ENCODE measurements around the gene GPATCH2. TPM values are rescaled to one million over a fixed set of nuclear protein-coding genes. Genes with fewer than 3 reads are reported as not detected.

Gene GPATCH2
- total and polyA plus RNA-seq, 2 donors (not counting 1 experiment from before 2014, with no cell fraction given) = 4.7 to 14.7 TPM

GRCh38 chr1:217622042-217622441 is 8.8 kb downstream of the GPATCH2 start:
- H3K79me2 ChIP-seq (ENCODE audit: control insufficient read depth, insufficient read depth, low read length) = peaks cover 39% of the 10 kb centered on the region
- no peaks in the 10 kb centered on the region for H3K9me3 Mint-ChIP-seq (ENCODE audit: insufficient read depth)
- no peaks in the 10 kb centered on the region for H3K9me3 ChIP-seq (ENCODE audit: control extremely low read depth in 1 of 3, control insufficient read depth in 2 of 3, insufficient read depth in 1 of 3, low read length in 2 of 3)
- ChIA-PET POLR2A (no interaction called here), CTCF (no interaction called here)
- no peaks in the 10 kb centered on the region for H4K20me1 ChIP-seq (ENCODE audit: control insufficient read depth, insufficient read depth, low read length, poor library complexity, severe bottlenecking)
- intact Hi-C loops (cut with micrococcal nuclease) = no loop called here
- H3K4me3 Mint-ChIP-seq = peak overlapping the region; percentile 8
- H3K27ac ChIP-seq (ENCODE audit: low read length in 2 of 2) = no peak overlapping the region
- TF ChIP-seq EZH2 (IDR thresholded peaks at IDR 0.05; ENCODE audit: borderline replicate concordance, insufficient read depth, low read depth, low read length, poor library complexity, severe bottlenecking) (no peak), CTCF (IDR thresholded peaks at IDR 0.05) (no peak)
- no peaks in the 10 kb centered on the region for H3K27me3 Mint-ChIP-seq
- peaks cover 0 to 4% of the 10 kb centered on the region in 2 experiments for H3K36me3 ChIP-seq (replicated peaks in 1 of 2; ENCODE audit: control extremely low read depth in 1 of 2, control insufficient read depth in 1 of 2, extremely low read depth in 1 of 2, insufficient read depth in 2 of 2, low read length in 1 of 2)
- H3K4me2 ChIP-seq (replicated peaks; ENCODE audit: low read depth, low read length, poor library complexity, severe bottlenecking) = no peak overlapping the region
- no peak overlapping the region for H3K27ac Mint-ChIP-seq
- no peaks in the 10 kb centered on the region for H3K27me3 ChIP-seq (replicated peaks in 1 of 4; ENCODE audit: control extremely low read depth in 1 of 4, control insufficient read depth in 3 of 4, insufficient read depth in 4 of 4, low read length in 3 of 4)
- H3K4me1 Mint-ChIP-seq = peaks cover 9% of the 10 kb centered on the region
- no peak overlapping the region for H3K4me3 ChIP-seq (ENCODE audit: control extremely low read depth in 1 of 5, extremely low read depth in 1 of 5, insufficient read depth in 1 of 5, low read depth in 2 of 5, low read length in 4 of 5)
- no peak for ATAC-seq (ENCODE audit: low read depth)
- no CpG with 5 or more reads among the region's 3 CpGs for WGBS (ENCODE audit: insufficient coverage)
- no peak for DNase-seq
- no peaks in the 10 kb centered on the region for H3K4me1 ChIP-seq (ENCODE audit: control insufficient read depth in 2 of 2, insufficient read depth in 2 of 2, low read length in 2 of 2)
- no peak overlapping the region for H2AFZ ChIP-seq (ENCODE audit: insufficient read depth, low read depth, low read length, poor library complexity, severe bottlenecking)
- no peak overlapping the region for H3K9ac ChIP-seq (ENCODE audit: low read length)

- no peak overlapping the region for H2AFZ ChIP-seq (ENCODE audit: insufficient read depth, low read depth, low read length, poor library complexity, severe bottlenecking)
- ChIA-PET CTCF (no interaction called here), POLR2A (no interaction called here)
- intact Hi-C loops (cut with micrococcal nuclease) = no loop called here
- no peak overlapping the region for H3K4me3 ChIP-seq (ENCODE audit: control extremely low read depth in 1 of 5, extremely low read depth in 1 of 5, insufficient read depth in 1 of 5, low read depth in 2 of 5, low read length in 4 of 5)
- no peaks in the 10 kb centered on the region for H3K27me3 ChIP-seq (replicated peaks in 1 of 4; ENCODE audit: control extremely low read depth in 1 of 4, control insufficient read depth in 3 of 4, insufficient read depth in 4 of 4, low read length in 3 of 4)
- H3K9ac ChIP-seq (ENCODE audit: low read length) = no peak overlapping the region
- Mint-ChIP-seq H3K27me3 (no peaks in the 10 kb centered on the region), H3K4me3 (no peak overlapping the region), H3K27ac (no peak overlapping the region), H3K9me3 (ENCODE audit: insufficient read depth) (no peaks in the 10 kb centered on the region), H3K4me1 (peaks cover 9% of the 10 kb centered on the region)
- no peaks in the 10 kb centered on the region for H3K9me3 ChIP-seq (ENCODE audit: control extremely low read depth in 1 of 3, control insufficient read depth in 2 of 3, insufficient read depth in 1 of 3, low read length in 2 of 3)
- H4K20me1 ChIP-seq (ENCODE audit: control insufficient read depth, insufficient read depth, low read length, poor library complexity, severe bottlenecking) = no peaks in the 10 kb centered on the region
- H3K79me2 ChIP-seq (ENCODE audit: control insufficient read depth, insufficient read depth, low read length) = peaks cover 31% of the 10 kb centered on the region
- no peak for DNase-seq
- no peak overlapping the region for H3K27ac ChIP-seq (ENCODE audit: low read length in 2 of 2)
- peaks cover 1 to 4% of the 10 kb centered on the region in 2 experiments for H3K36me3 ChIP-seq (replicated peaks in 1 of 2; ENCODE audit: control extremely low read depth in 1 of 2, control insufficient read depth in 1 of 2, extremely low read depth in 1 of 2, insufficient read depth in 2 of 2, low read length in 1 of 2)
- TF ChIP-seq CTCF (IDR thresholded peaks at IDR 0.05) (no peak), EZH2 (IDR thresholded peaks at IDR 0.05; ENCODE audit: borderline replicate concordance, insufficient read depth, low read depth, low read length, poor library complexity, severe bottlenecking) (no peak)
- ATAC-seq (ENCODE audit: low read depth) = no peak
- no peaks in the 10 kb centered on the region for H3K4me1 ChIP-seq (ENCODE audit: control insufficient read depth in 2 of 2, insufficient read depth in 2 of 2, low read length in 2 of 2)
- no CpG with 5 or more reads among the region's 4 CpGs for WGBS (ENCODE audit: insufficient coverage)
- H3K4me2 ChIP-seq (replicated peaks; ENCODE audit: low read depth, low read length, poor library complexity, severe bottlenecking) = no peak overlapping the region
Observed at GRCh38 chr1:217620814-217621213, 10.1 kb downstream of the GPATCH2 start.
